Embryonic facial prominence (tissue), 1 donor: ENCODE results near the gene PSMD1.
"Not testable (repeated sequence)": the region's sequence is repeated elsewhere in the genome, so short reads cannot be mapped to it uniquely, and the experiment has no call there.

Experiments used
- DNase-seq: peaks from one replicate; pipeline ENCODE4 v3.0.0-alpha.2; 2016; ENCODE audit errors: extremely low spot score

Gene PSMD1

DNA sequence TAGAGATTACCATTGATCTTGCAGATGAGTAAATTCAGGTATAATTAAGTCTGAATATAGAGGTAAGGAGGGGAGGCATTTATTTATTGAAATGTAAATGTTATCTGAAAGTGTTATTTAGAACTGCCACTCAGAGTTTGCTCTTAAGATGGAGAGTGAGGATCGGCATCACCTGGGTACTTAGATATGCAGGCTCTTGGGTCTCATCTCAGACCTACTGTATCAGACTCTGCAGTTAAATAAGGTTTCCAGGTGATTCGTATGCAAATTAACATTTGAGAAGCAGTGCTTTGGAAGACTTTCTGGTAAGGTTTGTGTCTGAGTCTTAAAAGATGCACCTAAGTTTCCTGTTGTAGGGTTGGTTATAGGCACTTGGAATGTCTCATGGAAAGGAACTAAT, 59.0 kb downstream of the PSMD1 start:
- DNase-seq = no peak

DNA sequence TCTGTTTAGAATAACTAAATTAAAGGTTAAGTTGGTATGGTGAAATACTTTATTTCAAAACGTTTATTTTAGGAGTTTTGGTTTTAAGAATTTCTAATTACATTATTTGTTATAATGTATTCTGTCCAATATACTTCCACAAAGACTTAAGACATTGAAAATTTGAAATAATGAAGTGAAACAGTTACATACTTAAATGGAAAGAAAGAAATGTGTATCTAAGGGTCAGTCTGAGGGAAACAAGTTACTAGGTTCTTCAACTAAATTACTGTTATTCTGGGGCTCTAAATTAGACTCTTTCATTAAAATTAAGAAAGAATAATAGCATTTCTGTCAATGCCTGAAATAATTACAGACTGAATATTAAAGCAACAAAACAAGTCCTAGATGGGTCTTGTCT, 60.5 kb downstream of the PSMD1 start:
- DNase-seq = no peak

GRCh38 chr2:231117922-231118613, 61.4 kb downstream of the PSMD1 start:
- no peak for DNase-seq

- DNase-seq = no peak
Observed at GRCh38 chr2:231118614-231118942, 61.9 kb downstream of the PSMD1 start.

GRCh38 chr2:231123362-231123898, 66.8 kb downstream of the PSMD1 start:
- no peak for DNase-seq

- peak; percentile 19 for DNase-seq
Observed at GRCh38 chr2:231124838-231125568, 68.3 kb downstream of the PSMD1 start, which contains the start of gene HTR2B. HTR2B (minus strand) TSS chr2:231125042; CDS start chr2:231123764, 1,278 bp downstream.

- DNase-seq = no peak
Observed at GRCh38 chr2:231126123-231126522, 69.5 kb downstream of the PSMD1 start.

DNA sequence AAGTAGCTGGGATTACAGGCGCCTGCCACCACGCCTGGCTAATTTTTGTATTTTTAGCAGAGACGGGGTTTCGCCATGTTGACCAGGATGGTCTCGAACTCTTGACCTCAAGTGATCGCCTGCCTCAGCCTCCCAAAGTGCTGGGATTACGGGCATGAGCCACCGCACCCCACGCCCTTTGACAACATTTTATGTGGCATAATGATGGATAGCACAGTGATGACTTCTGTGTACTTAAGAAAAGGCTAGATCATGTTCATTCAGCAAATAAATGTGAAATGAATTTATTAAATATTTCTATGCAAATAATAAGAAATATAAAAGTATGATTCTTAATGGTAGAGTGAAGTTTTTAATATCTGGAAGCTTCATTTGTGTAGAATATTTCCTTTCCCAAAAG, 70.8 kb downstream of the PSMD1 start:
- no peak for DNase-seq

DNA sequence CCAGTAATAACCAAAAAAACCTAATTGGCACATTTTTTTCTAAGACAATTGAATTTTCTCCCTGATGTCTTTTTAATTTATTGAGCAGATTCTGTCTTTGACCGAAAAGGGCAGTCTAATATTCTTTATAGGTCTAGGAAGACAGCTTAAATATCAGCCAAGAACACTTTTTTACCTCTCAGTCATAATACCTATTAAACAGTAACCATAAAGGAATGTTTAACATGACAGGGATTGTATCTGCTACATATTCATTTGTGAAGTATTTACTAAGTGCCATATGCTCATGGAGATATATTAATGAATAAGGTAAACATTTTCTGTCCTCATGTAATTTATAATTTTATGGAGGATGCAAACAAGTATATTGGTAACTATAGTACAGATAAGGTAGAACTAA, 71.3 kb downstream of the PSMD1 start:
- DNase-seq = no peak

GRCh38 chr2:231128541-231128940, 71.9 kb downstream of the PSMD1 start:
- DNase-seq = no peak

DNA sequence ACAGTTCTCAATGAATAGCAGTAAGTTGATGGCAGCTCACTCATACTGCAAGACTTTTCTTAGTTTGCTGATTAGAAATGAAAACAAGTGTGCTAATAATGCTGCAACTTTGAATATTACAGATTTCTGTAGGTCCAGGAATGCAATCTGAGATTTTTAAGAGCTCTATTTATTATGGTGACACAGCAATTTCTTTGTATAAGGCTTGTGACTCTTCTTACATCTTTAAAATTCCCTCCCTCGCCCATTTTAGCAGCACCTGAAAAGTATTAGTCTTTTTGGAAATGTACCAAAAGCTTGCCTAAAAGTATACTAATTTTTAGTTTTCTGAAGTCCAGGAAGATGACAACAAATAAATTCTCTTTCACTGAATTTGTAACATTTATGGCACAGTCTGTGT, 72.5 kb downstream of the PSMD1 start:
- no peak for DNase-seq

- DNase-seq = no peak
Observed at GRCh38 chr2:231130336-231131056, 73.8 kb downstream of the PSMD1 start.

DNA sequence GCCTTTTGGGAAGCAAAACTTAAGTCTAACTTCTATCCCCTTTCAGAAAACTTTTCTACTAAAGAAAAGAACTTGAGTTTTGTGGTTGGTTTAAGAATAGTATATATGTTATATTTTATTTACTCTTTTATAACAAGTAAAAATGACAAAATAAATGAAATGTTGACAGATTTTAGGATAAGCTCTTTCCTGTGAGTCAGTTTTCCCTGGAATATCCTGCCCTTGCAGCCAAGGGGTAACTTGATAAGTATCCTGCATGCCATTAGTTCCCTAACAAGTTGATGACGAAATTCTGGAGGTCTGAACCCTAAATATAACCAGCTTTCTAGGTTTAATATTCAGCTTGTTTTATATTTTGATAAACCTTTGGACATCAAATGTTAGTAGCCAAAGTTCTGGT, 75.5 kb downstream of the PSMD1 start:
- no peak for DNase-seq

DNA sequence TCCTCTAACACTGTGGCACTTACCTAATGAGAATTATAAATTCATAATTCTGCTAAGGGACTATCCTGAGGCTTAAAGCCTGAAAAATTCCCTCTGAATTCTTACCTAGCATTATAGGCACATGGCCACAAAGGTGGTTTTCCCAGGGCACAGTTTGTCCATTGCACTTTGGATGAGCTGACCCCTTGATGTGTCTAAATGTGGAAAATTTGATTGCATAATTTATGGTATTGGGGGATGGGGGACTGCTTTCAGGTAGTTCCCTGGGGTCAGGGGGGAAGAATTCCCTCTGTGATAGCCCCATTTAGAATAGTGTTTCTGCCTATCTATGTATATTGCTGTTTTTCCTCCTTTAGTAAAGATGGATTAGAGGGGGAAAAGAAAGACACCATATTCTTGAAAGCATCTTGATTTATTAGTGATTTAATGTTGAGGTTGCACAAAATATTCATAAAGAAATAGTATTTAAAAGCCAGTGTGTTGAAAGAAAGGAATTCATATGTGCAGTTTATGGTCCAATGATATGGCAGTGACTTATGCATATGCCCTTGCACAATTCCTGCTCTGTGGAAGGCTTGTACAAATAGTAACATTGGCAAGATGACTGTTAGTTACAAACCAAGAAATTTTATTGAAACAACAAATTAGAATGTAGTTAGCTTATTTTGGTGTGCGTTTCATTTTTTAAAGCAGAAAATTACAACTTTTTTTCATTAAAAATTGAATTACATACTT, 76.9 kb downstream of the PSMD1 start:
- DNase-seq = no peak

DNA sequence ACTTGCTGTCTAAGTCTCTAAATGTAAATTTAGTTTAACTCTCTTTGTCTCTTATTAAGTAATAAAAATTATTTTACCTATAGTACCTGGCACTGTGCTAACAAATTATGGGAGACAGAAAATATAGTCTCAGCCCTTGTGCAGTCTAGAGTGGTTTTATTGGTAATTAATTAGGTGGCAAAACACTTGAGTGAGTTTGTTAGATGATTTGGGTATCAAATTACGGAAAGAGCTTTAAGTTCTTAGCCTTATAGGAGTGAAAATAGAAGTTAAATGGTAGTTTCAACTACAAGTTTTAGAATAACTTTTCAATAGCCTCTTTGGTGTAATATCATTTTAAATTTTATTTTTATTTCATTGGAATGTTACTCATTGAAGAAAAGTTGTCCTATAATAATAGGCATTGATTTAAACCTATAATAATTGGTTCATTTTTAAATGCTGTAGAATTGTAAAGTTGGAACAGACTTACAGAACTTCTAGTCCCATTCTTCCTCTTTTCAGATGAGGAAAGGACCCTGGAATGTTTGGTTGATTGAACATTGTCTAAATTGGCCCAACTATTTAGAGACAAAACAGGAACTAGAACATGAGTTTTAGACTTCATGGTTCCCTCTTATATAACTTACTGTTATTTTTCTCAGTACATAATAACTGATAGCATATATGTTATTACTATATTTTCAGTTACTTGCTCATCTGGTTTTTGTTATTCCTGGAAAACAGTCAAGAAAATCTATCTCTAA, 78.4 kb downstream of the PSMD1 start:
- no peak for DNase-seq

DNA sequence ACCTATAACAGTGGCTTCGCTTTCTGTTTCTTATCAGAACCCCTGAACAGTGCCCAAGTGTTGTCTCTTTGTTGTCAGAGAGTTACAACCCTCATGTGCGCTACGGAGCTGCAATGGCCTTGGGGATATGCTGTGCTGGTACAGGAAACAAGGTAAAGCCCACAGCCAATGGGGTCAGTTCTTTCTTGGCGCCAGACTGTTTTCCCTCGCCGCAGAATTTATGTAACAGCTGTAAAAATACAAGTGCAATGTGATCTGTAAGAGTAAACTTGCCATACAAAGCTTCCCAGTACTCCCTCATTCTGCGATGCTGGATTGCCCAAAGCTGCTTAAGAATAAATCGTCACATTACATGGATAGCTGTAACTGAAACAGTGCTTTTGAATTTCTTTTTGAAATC, 82.0 kb downstream of the PSMD1 start:
- no peak for DNase-seq

DNA sequence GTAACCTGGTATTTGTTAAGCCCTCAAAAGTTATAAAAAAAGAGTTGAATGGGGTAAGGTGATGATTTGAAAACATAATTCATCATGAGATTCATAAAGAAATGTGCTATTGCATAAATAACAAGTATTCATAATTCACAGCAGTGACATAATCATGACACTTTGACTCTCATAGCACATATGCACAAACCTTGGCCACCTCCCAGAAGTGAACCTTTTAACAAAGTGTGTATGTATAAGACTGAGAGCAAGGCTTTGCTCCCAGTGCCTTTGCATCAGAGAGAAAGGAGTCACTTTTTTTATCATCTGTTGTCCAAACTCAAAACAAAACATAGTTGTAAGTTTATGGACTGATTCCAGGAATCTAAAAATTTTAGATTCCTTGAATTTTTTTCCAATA, 83.1 kb downstream of the PSMD1 start:
- DNase-seq = no peak

DNA sequence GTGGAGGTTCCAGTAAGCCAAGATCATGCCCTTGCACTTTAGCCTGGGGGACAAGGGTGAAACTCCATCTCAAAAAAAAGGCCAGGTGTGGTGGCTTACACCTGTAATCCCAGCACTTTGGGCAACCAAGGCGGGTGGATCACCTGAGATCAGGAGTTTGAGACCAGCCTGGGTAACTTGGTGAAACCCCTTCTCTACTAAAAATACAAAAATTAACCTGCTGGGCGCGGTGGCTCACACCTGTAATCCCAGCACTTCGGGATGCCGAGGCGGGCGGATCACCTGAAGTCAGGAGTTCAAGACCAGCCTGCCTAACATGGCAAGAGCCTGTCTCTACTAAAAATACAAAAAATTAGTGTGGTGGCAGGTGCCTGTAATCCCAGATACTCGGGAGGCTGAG, 84.1 kb downstream of the PSMD1 start:
- DNase-seq = not testable (repeated sequence)

DNA sequence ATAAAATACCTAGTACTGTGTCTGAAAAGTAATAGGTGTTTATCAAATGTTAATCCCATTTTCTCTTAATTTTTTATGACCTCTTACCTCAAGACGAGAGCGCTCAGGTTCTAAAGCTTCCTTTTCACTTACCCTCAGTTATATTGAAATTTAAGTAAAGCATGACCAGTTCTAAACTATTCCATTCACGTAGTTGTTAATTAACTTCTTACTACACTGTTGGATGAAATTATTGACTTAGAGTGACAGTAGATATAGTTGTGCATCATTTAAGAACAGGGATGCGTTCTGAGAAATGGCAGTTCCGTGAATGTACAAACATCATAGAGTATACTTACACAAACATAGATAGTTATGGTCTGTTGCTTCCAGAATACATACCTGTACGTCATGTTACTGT, 88.2 kb downstream of the PSMD1 start:
- no peak for DNase-seq

DNA sequence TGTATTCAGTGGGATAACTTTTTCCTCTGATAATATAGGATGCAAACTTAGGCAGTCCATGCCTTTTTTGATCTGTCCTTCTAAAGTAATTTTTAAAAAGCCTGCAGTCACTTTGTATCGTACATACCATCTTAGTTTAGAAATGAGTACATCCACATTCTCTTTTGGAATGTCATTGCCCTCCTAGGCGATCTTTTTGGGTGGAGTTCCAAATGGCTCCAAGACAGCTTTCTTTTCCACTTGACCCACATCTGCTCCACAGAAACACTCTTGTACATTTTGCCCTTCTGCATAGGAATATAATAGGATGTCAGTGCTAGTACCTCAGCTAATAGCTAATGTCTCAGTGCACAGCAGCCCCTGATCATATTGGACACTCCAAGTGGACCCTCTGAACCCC, 90.0 kb downstream of the PSMD1 start:
- no peak for DNase-seq
